ENCODE measurements around the gene TUBB2A. TPM values are rescaled to one million over a fixed set of nuclear protein-coding genes. Genes with fewer than 3 reads are reported as not detected.

TUBB2A gene
- 55.4 and 302 TPM in 2 replicates for total RNA-seq

DNA sequence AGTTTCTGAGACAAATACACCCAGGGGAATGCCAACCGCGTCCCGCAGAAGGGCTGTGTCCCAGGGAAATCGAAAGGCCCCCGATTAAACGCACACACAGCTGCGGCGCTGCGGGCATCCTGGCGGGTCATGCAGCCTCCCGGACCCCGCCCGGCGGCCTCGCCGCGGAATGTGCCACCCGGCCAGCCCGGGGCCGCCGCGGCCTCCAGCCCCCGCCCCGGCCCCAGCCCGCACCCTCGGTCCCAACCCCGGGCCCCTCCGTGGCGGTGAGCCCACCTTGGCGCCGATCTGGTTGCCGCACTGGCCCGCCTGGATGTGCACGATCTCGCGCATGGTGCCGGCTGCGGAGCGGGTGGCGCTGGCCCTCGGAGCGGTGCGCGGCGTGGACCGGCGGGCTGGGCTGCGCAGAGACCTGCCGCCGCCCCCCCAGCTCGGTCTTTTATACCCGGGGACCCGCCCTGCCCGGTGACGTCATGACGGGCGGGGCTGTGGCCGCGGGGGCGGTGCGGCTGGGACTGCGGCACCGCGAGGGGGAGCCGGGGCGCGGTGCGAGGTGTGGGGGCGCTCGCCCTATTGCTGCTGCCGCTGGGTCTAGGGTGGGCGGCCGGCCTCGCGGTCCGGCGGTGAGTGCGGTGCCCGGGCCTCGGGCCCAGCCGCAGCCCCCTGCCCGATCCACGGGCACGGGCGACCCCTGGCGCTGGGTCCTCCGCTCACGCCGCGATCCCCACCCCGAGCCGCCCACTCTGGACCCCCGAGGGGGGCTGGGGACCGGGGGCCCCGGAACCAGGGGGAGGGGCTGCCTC, at the start of gene TUBB2A:
TSS of gene TUBB2A (minus strand) at position 414 of the 803 bp plus-strand sequence. CDS start at position 333, 81 bp downstream.

DNA sequence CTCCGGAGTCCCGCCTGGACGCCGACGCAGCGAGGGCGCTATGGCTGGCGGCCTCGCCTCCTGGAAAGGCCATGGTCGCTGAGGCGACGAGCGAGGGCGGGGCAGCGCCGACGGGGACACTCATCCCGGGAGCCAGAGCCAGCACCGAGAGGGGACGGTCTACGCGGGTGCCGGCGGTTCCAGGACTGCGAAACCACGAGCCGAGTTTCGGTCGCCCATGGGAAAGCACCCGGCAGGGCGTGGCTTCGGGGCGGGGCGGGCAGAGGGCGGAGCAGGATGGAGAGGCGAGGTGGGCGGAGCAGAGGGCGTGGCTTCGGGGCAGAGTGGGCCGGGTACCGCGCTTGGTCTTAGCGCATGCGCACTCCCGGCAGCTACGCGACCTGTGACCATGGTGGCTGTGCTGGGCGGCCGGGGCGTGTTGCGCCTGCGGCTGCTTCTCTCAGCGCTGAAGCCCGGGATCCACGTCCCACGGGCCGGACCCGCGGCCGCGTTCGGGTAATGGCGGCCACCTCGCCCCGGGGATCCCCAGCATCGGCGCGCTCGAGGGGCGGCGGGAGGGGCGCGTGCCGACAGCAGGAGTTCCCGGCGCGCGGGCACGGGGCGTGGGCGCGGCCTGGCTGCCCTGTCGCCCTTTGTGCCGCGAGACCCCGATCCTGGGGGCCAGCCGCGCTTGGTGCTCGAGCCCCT, 38.8 kb downstream of the TUBB2A start, which contains the start of gene BPHL:
TSS of gene BPHL (plus strand) at position 359 of the 687 bp plus-strand sequence. CDS start at position 389, 30 bp downstream.

Other genes starting within 250 kb of the TUBB2A start
- gene SERPINB6, start 186.0 kb downstream of the TUBB2A start, total RNA-seq = 37.3 and 42.9 TPM in 2 replicates
- 11.0 and 17.0 TPM in 2 replicates for gene NQO2, start 157.7 kb downstream of the TUBB2A start, total RNA-seq
- gene RIPK1, start 89.0 kb downstream of the TUBB2A start, total RNA-seq = 16.2 and 23.6 TPM in 2 replicates
- gene BPHL, start 38.8 kb downstream of the TUBB2A start, total RNA-seq = 17.4 and 18.5 TPM in 2 replicates
- 0.39 and 9.7 TPM in 2 replicates for gene TUBB2B, start 70.1 kb upstream of the TUBB2A start, total RNA-seq
- gene PSMG4, start 101.4 kb upstream of the TUBB2A start, total RNA-seq = 10.6 and 14.9 TPM in 2 replicates

Measured in placental epithelial cell (primary cell).